Cerebellar cortex (tissue), 1 donor: ENCODE data around the gene ANKRD9.

Experiments
- DNase-seq: peaks from one replicate; pipeline ENCODE4 v3.0.0-alpha.2; 2015; ENCODE audit warnings: low spot score

ANKRD9 gene

DNA sequence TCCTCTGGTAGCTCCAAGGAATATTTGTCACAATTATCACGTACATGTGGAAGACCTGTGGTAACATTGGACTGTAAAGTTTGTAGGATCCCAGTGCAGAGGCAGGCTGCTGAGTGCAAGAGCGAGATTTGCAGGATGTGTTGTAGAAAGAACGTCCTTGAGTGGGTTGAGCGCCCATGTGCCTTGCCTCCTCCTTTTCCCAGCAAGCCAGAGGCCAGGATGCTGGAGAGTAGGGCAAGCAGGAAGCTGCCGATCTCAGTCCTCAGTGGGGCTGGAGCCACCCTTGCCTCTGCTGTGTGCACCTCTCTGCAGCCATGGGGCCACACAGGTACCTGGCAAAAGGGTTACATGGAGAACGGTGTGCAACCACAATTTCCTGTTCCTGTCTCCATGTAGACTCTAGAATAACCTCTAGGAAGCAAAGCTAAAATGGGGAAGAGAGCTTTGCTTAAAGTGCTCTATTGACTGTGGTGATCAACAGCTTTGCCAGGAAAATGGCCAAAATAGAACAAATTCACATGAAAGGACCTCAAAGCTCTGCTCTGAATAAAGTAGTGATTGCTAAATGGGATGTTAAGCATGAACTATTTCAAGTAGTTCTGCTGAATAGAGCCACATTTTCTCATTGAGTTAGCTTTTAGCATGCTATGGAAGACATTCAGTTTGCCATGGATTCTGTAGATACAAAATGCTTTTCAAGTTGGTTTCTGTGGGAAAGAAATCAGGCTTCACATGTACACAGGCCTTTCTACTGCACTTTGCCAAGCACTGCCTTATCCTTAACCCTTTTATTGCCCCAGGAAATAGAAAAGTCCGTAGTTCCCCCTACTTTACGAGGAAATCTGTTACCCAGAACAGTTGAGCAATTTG is 37.4 kb downstream of the ANKRD9 start:
- peak; percentile 33 for DNase-seq

- DNase-seq: no peak
Measured at GRCh38 chr14:102469261-102469660, 40.3 kb downstream of the ANKRD9 start.

DNA sequence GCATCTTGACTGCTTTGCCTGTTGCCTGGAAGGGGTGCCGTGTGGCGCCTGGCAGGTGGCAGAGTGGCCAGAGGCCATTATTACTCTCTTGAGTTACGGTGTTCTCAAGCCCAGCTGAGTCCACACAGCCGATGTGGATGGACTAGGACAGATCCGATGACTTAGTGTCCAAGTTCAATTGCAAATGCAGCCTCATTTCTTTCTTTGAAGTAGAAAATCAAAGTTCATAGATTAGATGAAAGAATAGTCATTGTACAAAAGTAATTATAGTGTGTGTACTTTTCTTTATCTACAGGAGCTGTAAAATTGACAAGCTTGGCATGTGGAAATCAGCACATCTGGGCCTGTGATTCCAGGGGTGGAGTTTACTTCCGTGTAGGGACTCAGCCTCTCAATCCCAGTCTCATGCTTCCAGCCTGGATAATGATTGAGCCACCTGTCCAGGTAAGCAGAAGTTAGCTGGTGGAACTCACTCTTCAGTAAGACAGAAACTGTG is 44.7 kb downstream of the ANKRD9 start:
- no peak for DNase-seq

GRCh38 chr14:102464006-102464405 is 45.6 kb downstream of the ANKRD9 start:
- no peak for DNase-seq

GRCh38 chr14:102462391-102462790 is 47.2 kb downstream of the ANKRD9 start:
- no peak for DNase-seq

GRCh38 chr14:102461490-102462338 is 47.9 kb downstream of the ANKRD9 start:
- no peak for DNase-seq

DNA sequence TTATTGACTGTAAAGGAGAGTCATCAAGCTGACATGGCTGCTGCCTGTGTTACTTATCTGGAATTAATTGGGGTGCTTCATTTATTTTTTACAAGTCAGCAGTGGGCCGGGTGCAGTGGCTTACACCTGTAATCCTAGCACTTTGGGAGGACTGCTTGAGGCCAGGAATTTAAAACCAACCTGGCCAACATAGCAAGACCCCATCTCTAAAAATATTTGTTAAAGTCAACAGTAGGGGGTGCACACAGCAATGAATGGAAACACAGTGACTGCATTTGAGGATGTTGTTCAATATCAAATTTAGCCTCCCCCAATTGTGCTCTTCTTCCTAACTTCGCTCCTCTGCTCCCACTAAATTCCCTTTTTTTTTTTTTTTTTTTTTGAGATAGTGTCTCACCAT is 52.1 kb downstream of the ANKRD9 start:
- DNase-seq: no peak

DNA sequence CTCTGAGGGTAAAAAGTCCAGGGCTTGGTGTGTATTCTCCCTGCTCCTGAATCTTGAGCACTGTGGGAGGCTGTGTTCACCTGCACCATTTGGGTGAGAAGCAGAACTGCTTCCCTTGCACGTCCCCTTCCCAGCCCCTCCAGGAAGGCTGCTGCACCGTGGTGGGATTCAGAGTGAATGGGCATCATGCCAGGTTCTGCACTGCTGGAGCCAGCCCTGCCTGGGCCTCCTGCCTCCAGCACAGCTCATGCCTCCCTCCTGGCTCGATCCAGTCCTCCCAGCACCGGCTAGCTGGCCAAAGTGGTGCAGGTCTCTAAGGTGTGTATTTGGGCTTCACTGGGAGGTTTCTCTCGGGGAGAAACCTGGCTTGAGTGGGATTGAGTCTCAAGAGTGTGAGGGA is 54.9 kb downstream of the ANKRD9 start:
- no peak for DNase-seq

DNA sequence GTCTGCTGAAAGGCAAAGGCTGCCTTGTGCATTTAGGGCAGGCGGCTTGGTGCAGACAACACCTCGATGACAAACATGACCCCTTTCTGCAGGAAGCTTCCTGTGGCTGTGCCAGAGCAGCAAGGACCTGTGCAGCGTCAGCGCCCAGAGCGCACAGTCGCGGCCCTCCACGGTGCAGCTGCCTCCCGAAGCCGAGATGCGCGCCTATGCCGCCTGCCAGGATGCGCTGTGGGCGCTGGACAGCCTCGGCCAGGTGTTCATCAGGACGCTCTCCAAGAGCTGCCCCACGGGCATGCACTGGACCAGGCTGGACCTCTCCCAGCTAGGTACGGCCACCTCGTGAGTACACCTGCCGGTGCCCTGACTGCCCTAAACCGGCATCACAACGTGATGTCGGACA is 57.3 kb downstream of the ANKRD9 start:
- peak; percentile 38 for DNase-seq
